Astrocyte of the hippocampus (primary cell): ENCODE results near the gene FBLN5.

Experiments
- DNase-seq: peaks from one replicate; pipeline ENCODE4 v3.0.0; 2011; ENCODE audit warnings: low read depth, low spot score

Gene FBLN5

DNA sequence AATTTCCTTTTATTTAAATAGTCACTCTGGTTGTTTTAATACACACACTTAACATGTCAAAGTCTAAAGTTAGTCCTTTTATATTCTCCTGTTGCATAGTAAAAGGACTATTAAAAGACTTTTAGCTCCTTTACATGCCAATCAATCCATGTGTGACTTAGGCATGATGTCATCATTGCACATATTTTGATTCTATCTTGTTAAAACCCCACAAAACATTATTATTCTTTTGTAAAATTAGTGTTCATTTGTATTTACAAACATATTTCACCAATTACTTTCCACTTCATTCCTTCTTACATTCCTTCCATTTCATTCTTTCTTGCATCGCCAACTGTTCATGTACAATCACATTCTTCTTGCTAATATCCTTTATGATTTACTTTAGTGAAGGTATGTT, 119.7 kb downstream of the FBLN5 start:
- no peak for DNase-seq
